Activated CD4-positive, CD25-positive, alpha-beta regulatory T cell treated with anti-CD3 and anti-CD28 coated beads, Interleukin-2, amount 50 U/mL, for 72 hours (primary cell): Measurements from ENCODE around the gene DGUOK.

Source experiments
- DNase-seq: peaks from one replicate; pipeline ENCODE4 v3.0.0; 2021

Gene DGUOK

DNA sequence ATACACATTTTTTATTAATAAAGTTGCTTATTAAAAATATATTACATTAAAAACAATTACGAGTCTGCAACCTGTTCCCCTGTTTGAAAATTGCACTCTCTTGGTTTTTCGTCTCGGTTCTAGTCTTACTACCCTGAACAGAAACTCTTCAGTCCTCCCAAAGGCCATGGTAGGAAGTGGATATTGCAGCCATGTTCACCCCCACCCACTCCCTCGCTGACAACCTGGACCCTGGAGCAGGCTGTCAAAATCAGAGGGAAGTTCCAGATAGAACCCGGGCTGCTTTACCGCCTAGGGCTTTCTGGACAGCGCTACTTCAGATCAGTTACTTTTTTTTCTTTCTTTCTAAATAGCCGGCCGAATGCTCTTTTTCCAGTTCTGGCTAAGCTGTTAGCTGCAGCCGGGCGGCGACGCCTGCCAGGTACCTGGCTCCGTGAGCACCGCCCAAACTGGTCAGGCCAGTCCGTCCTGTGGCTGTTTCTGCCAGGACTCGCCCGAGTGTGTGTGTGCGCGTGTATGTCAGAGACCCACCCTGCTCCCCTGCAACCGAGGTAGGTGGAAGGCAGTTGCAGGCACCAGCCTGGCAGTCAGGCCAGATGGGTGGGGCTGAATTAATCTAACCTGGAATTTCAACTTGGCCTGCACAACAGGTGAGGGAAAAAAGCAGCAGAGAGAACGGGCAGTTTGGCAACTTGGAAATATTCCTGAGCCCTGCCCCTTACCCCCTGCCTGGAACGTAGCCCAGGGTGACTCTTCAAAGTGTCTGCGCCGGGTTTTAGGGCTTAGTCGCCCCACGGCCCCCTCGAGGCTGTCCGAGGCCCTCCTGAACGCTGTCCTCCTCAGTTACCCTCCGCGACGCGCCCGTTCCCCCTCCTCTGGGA is 56.9 kb downstream of the DGUOK start:
- DNase-seq, result no peak

DNA sequence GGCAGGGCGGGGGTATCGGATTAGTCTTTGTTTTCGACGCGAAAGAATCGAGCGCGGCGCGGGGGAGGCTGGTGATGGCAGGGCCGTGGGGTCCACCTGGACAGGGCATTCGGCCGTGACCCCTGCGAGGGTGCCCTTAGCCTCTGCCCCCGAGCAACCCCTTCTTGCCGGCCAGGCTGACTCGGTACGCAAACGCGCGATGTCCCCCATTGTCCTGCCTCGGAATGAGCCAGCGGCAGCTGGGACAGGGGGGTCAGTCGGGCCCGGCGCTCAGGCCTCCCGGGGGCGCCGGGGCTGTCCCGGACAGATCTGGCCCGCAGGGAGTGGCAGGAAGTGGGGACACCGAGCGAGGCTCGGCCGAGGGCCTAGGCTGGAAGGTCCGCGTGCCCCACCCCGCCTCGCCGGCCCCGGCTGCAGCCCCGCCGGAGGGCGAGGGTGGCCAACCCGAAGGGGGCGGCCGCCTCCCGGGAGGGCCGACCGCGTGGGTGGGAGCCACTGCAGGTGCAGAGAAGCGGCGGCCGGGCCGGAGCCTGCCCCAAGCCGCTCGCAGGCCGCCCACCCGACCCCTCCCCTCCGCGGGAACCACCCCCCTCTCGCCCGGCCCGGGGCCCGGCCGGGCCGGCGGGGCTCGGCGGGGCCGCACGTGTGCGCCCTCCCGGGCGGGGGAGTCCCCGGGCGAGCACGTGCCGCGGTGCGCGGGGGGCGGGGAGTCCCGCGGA is 57.7 kb downstream of the DGUOK start, which contains the start of gene TET3:
Gene TET3 (plus strand): TSS at position 708 of the 719 bp plus-strand sequence. CDS start 1,494 bp downstream, outside the sequence.
- DNase-seq, result peak; percentile 46

GRCh38 chr2:73984922-73985307 is 58.2 kb downstream of the DGUOK start:
- DNase-seq, result peak; percentile 74

DNA sequence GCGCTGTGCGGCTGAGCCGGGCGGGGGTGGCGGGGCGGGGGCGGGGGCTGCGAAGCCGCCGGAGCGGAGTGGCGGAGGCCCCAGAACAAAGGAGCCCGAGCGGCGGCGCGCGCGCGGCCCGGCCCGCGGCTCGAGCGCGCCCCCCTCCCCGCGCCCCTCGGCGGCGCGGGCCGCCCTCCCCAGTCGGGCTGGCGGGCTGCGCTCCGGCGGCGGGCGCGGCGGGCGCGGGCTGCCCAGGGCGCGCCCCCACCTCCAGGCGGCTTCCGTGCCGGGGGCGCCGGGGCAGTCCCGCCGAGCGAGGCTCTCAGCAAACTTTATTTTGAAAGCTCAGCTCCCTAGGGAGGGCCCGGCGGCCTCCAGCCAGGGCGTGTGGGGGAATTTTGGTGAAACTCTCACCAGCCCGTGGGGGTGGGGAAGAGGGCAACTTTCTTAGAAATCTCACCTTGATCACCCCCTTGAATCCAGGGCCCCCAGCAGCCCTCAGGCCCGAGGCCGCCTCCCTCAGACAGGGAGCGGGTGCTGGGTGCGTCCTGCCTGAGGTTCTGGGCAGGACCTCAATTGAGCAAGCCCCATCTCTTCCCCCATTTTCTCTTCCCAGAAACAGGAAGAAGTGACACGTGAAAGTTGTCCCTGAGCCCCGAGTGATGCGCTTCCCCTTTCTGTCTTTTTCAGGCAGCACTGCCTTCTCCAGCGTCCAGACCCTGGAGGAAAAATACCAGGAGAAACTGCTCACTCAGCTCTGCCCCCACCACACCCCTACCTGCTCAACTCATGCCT is 58.8 kb downstream of the DGUOK start:
- DNase-seq, result peak; percentile 72

DNA sequence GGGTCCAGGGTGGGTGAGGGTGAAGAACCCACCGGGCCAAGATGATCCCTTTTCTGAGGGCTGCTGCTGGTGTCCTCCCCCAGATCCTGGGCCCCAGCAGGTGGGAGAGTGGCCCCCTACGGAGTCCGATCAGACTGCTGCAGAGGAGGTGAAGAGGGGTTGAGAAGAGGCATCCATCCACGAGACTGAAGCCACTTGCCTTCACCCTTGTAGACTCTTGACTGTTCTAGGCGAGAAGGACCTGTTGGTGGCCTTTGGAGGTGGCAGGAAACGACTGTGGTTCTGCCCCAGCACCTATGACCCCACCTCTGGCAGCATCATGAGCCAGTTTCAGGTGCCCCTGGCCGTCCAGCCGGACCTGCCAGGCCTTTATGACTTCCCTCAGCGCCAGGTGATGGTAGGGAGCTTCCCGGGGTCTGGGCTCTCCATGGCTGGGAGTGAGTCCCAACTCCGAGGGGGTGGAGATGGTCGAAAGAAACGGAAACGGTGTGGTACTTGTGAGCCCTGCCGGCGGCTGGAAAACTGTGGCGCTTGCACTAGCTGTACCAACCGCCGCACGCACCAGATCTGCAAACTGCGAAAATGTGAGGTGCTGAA is 59.5 kb downstream of the DGUOK start:
- DNase-seq, result no peak

- no peak for DNase-seq
These were observed 60.6 kb downstream of the DGUOK start for GRCh38 chr2:73987109-73987947.

DNA sequence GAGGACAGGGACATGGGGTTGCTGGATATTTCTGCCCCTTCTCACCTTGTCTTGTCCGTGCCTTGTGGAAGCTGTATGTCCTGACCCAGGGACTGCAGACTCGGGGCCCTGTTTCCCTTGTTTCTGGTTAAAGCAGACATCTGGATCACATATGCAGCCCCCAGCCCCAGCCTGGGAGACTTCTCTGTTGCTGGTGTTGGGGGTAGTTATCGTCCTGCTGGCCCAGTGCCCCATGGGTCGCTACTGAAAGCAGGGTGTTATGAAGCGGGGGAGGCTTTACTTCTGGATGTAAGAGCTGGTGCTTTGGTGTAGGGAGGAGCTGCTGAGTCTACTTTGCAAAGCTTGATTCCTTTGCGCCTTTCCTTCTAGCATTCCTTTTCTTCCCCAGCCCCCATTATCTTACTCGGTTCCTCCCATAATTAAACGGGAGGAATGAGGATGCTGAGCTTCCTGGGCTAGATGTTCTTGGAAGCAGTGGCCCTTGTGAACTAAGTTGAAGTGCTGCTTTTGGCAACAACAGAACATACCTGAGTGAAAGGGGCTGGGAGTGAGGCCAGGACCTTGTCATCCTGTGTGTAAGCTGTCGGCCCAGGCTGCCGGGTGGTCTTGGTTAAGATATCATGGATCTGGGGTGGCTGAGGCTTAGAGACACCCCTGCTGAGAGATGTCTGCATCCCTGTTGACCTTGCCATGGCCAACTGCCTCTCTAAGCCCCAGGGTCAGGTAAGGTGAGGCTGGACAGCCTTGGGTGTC is 61.4 kb downstream of the DGUOK start:
- DNase-seq, result no peak

- no peak for DNase-seq
These were observed 63.3 kb downstream of the DGUOK start for GRCh38 chr2:73989972-73990371.

DNA sequence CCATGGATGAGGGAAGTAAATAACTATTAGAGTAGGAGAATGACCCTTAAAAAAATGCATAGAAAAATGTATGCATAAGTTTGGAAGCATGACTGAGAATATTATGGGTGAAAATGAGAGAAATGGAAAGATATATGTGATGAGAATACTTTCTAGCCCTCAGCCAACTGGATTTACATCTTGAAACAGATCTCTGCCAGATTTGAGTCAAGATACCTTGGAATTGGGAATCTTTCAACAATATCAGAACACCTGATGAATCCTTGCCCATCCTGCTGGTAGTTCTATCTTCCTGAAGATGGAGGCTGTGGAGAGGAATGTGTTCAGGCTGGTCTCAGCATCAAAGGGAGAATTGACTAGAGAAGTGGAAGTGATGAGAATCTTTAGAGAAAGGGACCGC is 63.9 kb downstream of the DGUOK start:
- DNase-seq, result no peak

DNA sequence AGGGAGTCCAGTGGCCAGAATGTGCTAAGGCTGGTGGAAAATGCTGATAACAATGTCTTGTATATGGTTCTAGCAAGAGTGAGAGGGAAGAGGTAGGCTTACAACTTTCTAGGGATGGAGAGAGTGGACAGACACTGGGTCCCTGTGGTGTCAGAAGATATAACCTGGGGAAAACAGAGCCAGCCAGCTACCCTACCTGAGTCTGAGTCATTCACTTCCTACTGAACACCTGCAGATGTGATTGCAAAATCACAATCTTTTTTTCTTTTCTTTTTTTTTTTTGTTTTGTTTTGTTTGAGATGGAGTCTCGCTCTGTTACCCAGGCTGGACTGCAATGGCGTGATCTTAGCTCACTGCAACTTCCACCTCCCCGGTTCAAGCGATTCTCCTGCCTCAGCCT is 65.4 kb downstream of the DGUOK start:
- no peak for DNase-seq

DNA sequence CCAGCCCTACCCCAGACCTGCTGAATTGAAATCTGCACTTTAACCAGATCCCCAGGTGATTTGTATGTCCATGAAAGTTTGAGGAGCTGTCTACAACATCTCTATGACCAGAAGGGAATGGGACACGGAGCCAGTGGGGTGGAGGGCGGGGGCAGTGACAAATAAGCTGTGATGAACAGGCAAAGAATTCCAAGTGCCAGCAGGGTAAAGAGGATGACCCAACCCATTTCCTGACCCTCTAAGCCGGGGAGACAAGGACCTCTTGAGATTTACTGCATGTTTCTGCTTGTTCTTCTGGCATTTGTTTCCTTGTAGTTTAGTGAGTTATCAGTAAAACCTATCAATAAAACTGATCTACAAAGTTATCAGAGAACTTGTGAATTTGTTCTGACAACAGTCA is 66.7 kb downstream of the DGUOK start:
- DNase-seq, result no peak

DNA sequence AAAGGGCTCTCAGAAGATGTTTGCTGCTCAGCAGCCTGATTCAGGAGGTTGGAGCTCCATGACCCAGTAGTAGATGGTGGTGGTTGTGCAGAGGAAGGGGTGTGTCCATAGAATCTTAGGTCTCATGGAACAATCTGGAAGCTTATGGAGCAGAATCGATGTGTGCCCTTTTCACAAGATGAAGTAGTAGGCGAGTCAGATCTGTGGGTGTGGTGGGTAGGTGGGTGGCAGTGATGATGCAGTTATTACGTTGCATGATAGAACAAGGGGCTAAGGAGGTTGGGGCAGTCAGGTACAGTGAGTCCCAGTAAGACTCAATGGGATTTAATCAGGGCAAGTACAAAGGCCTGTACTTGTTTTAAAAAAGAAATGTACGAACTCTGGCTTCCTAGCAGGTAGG is 67.1 kb downstream of the DGUOK start:
- DNase-seq, result no peak

DNA sequence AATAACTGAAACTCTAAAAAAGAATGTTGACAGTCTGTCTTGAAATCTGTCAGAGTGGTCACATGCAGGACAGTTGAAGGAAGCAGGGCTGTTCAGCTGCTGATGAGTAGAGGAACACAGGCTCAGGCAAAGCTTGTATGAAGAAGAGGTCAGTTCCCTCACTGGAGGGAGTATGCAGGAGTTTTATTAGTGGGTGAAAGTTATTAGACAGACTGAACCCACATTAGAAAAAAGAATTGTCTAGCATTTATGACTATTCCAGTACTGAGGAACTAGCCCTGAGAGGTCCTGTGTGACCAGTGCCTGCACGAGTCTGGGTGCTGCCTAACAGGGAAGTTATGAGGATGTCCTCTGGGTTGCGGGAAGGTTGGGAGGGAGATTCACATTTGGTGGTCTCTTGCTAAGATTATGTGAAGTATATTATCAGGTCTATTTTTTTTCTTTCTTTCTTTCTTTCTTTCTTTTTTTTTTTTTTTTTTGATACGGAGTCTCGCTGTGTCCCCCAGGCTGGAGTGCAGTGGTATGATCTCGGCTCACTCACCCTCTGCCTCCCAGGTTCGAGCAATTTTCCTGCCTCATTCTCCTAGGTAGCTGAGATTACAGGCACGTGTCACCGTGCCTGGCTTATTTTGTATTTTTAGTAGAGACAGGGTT is 67.6 kb downstream of the DGUOK start:
- DNase-seq, result no peak

DNA sequence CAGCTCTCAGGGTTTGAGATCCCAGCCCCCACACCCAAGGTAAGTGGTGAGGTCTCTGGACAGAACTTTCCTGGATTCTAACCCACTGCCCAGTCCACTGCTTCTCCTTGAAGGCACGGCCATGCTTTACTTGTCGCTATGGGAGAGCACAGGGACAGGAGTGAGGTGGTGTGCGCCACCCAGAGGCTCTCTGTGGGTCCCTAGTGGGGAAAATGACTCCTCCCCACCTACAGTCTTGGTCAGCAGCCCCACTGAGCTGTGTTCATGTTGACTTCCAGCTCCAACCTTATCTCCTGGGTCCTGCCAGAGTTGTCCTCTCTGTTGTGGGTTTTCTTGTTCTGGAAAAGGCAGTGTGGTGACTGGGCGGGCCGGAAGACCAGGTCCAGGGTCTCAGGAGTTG is 69.1 kb downstream of the DGUOK start:
- DNase-seq, result no peak

GRCh38 chr2:73997813-73998212 is 71.1 kb downstream of the DGUOK start:
- DNase-seq, result no peak

DNA sequence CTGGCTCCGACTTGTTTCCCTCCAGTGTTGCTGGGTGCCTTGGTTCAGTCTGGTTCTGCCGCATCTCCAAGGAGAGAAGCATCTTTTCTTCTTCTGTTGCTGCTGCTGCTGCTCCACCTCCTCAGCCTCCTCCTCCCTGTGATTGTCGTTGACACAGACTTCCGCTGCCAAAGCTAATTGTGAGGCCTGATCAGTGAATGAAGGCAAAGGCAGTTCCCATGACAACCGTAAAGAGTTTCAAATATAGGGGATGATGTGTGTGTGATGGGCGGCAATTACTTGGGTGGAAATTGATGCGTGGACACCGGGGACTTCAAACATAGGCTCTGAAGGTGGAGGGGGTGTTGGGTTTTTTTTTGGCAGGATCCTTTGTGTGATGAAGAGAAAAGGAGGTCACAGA is 71.8 kb downstream of the DGUOK start:
- DNase-seq, result no peak

DNA sequence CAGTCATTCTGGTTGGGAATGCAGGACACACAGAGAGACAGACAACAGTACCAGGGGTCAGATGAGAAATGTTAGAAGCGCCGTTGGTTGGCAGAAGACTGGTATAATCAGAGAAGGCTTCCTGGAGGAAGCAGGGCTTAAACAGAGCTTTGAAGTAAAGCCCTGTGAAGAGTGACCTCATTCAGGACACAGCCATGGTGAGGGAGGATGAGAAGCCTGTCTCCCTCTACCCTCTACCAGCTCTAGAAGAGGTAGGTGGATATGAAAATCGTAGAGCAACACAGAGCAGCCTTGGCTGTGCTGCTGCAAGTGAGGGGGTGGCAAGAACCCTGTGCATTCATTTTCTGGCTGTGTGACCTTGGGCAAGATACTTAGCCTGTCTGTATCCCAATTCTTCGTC is 72.3 kb downstream of the DGUOK start:
- peak; percentile 21 for DNase-seq

GRCh38 chr2:73999881-74000597 is 73.4 kb downstream of the DGUOK start:
- no peak for DNase-seq

GRCh38 chr2:74000666-74001065 is 74.0 kb downstream of the DGUOK start:
- no peak for DNase-seq

DNA sequence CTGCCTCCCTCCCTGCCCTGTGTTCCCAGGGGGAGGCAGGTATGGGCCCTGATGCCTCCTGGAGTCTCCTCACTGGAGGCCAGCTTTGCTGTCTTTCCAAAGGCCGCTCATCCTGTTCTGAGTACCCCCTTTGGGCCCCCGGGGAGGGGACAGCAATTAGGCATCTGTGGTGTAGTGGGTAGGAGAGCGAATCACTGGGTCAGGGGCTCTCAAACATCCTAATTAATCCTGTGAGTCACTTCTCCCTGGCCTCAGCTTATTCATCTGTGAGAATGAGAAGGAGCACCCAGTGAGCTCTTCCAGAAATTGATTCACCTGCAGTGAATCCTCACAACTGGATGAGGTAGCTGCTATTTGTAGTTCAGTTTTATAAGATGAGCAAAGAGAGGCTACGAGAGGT is 74.4 kb downstream of the DGUOK start:
- DNase-seq, result no peak
